Muscle layer of colon (tissue), 2 donors: ENCODE measurements around the gene SCUBE1.

Experiments used
- H3K27ac ChIP-seq: one replicate; pipeline ENCODE4 v1.7.0; 2013; ENCODE audit warnings: low read depth, mild to moderate bottlenecking, low read length, moderate library complexity
- H3K27me3 ChIP-seq, 2 donors: one replicate each; pipeline ENCODE4 v1.7.0; 2013; ENCODE audit warnings: low read length in 2 of 2, mild to moderate bottlenecking in 2 of 2; ENCODE audit not compliant: insufficient read depth in 2 of 2, control insufficient read depth in 1 of 2
- H3K36me3 ChIP-seq: one replicate; pipeline ENCODE4 v1.7.0; 2013; ENCODE audit warnings: mild to moderate bottlenecking, low read length; ENCODE audit not compliant: insufficient read depth
- H3K4me1 ChIP-seq: one replicate; pipeline ENCODE4 v1.7.0; 2013; ENCODE audit warnings: mild to moderate bottlenecking, low read length; ENCODE audit not compliant: insufficient read depth
- H3K4me3 ChIP-seq, 2 donors: one replicate each; pipeline ENCODE4 v1.7.0; 2013; ENCODE audit warnings: low read length in 2 of 2, low read depth in 1 of 2, mild to moderate bottlenecking in 1 of 2, moderate library complexity in 1 of 2
- H3K9ac ChIP-seq: one replicate; pipeline ENCODE4 v1.7.0; 2013; ENCODE audit warnings: low read length
- H3K9me3 ChIP-seq: one replicate; pipeline ENCODE4 v1.7.0; 2013; ENCODE audit warnings: mild to moderate bottlenecking, low read length
- donor health status: abdominal sarcoma.
- donor health status: Adenocarcinoma of cecum.

Gene SCUBE1

DNA sequence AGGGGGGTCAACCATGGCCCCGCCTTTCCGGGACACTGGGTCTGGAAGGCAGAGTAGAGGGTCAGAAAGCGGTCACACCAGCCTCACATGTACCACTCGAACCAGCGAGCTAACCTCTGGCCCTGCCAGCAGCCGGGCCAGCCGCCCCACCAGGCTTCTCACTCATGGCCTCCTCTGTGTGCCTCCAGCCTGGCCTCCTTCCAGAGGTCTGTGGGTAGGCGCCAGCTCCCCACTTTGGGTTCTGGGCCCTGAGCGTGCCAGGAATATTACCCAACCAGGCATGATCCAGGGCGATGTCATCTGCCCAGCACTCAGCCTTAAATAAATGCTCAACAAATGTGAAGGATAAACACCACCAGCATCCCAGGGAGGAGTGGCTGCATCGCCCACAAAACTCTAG lies 5.8 kb downstream of the SCUBE1 start:
- Histone ChIP-seq H3K27ac (no peak overlapping the region), H3K9ac (no peak overlapping the region), H3K4me1 (peaks cover 12% of the 10 kb centered on the region), H3K9me3 (no peaks in the 10 kb centered on the region), H3K36me3 (no peaks in the 10 kb centered on the region), H3K4me3 (no peak overlapping the region), H3K27me3 (peaks cover 14 to 16% of the 10 kb centered on the region in 2 donors)

GRCh38 chr22:43334378-43334777 lies 8.8 kb downstream of the SCUBE1 start:
- Histone ChIP-seq H3K4me3 (no peak overlapping the region), H3K4me1 (peaks cover 12% of the 10 kb centered on the region), H3K27ac (no peak overlapping the region), H3K36me3 (no peaks in the 10 kb centered on the region), H3K9me3 (no peaks in the 10 kb centered on the region), H3K9ac (no peak overlapping the region), H3K27me3 (no peaks in the 10 kb centered on the region)

- Histone ChIP-seq H3K9ac (no peak overlapping the region), H3K4me1 (peaks cover 12% of the 10 kb centered on the region), H3K4me3 (no peak overlapping the region), H3K9me3 (no peaks in the 10 kb centered on the region), H3K27me3 (no peaks in the 10 kb centered on the region), H3K36me3 (no peaks in the 10 kb centered on the region), H3K27ac (no peak overlapping the region)
These were observed 9.2 kb downstream of the SCUBE1 start for GRCh38 chr22:43333978-43334377.

DNA sequence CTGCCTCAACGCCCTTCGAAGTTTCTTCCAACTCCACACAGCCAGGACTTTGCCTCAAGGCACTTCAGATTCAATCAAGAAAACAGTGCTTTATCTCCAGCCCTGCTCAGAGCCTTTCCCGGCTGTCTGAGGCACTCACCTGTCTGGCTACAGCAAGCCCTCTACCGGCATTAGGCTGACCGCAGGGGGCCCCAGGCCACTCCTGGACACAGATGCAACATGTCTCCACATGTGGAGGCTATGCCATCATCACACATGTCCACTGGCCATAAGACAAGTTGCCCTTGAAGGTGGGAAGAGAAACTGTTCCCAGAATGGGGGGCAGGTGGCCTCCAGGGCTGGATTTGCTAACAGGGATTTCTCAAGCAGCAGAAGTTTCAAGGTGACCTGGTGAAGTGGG lies 10.0 kb downstream of the SCUBE1 start:
- H3K36me3 ChIP-seq = no peaks in the 10 kb centered on the region
- H3K4me1 ChIP-seq = peaks cover 10% of the 10 kb centered on the region
- H3K9ac ChIP-seq = no peak overlapping the region
- H3K27ac ChIP-seq = no peak overlapping the region
- H3K4me3 ChIP-seq = no peak overlapping the region
- no peaks in the 10 kb centered on the region for H3K9me3 ChIP-seq
- no peaks in the 10 kb centered on the region for H3K27me3 ChIP-seq

DNA sequence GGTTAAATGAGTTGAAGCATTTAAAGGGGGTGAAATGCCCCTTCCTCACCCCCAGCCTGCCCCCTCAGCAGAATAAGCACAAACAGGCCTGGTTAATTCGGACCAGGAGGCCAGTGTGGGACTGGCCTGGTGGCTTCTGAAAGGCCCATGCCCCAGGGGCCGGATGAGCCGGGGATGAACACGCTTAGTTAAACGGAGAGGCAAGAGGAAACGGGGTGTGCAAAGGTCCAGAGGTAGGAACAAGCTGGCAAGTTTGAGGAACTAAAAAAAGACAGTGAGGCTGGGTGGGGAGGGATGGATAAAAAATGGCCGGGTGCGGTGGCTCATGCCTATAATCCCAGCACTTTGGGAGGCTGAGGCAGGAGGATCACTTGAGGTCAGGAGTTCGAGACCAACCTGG lies 11.5 kb downstream of the SCUBE1 start:
- no peaks in the 10 kb centered on the region for H3K4me1 ChIP-seq
- no peaks in the 10 kb centered on the region for H3K36me3 ChIP-seq

GRCh38 chr22:43331069-43331451 lies 12.1 kb downstream of the SCUBE1 start:
- no peaks in the 10 kb centered on the region for H3K36me3 ChIP-seq
- H3K27ac ChIP-seq = no peak overlapping the region
- H3K9me3 ChIP-seq = no peaks in the 10 kb centered on the region
- H3K4me1 ChIP-seq = no peaks in the 10 kb centered on the region
- no peak overlapping the region for H3K4me3 ChIP-seq
- no peak overlapping the region for H3K9ac ChIP-seq
- peaks cover 0 to 4% of the 10 kb centered on the region in 2 donors for H3K27me3 ChIP-seq

More for the DNA sequence above, 11.5 kb downstream of the SCUBE1 start:
- Histone ChIP-seq H3K27me3 (peaks cover 0 to 4% of the 10 kb centered on the region in 2 donors), H3K4me3 (no peak overlapping the region), H3K9ac (no peak overlapping the region), H3K9me3 (no peaks in the 10 kb centered on the region), H3K27ac (no peak overlapping the region)

- Histone ChIP-seq H3K27ac (no peak overlapping the region), H3K4me3 (no peak overlapping the region), H3K9me3 (no peaks in the 10 kb centered on the region), H3K4me1 (no peaks in the 10 kb centered on the region), H3K27me3 (peaks cover 0 to 4% of the 10 kb centered on the region in 2 donors), H3K36me3 (no peaks in the 10 kb centered on the region), H3K9ac (no peak overlapping the region)
These were observed 12.7 kb downstream of the SCUBE1 start for GRCh38 chr22:43330178-43331068.

GRCh38 chr22:43329061-43329460 lies 14.1 kb downstream of the SCUBE1 start:
- Histone ChIP-seq H3K4me3 (no peak overlapping the region), H3K9me3 (no peaks in the 10 kb centered on the region), H3K4me1 (no peaks in the 10 kb centered on the region), H3K36me3 (no peaks in the 10 kb centered on the region), H3K9ac (no peak overlapping the region), H3K27me3 (peaks cover 0 to 4% of the 10 kb centered on the region in 2 donors), H3K27ac (no peak overlapping the region)

- Histone ChIP-seq H3K4me1 (no peaks in the 10 kb centered on the region), H3K27ac (no peak overlapping the region), H3K27me3 (peaks cover 0 to 4% of the 10 kb centered on the region in 2 donors), H3K4me3 (no peak overlapping the region), H3K36me3 (no peaks in the 10 kb centered on the region), H3K9me3 (no peaks in the 10 kb centered on the region), H3K9ac (no peak overlapping the region)
These were observed 16.1 kb downstream of the SCUBE1 start for GRCh38 chr22:43327157-43327438.

GRCh38 chr22:43326331-43327156 lies 16.6 kb downstream of the SCUBE1 start:
- Histone ChIP-seq H3K27me3 (peaks cover 0 to 4% of the 10 kb centered on the region in 2 donors), H3K4me3 (no peak overlapping the region), H3K9me3 (no peaks in the 10 kb centered on the region), H3K36me3 (no peaks in the 10 kb centered on the region), H3K9ac (no peak overlapping the region), H3K27ac (no peak overlapping the region), H3K4me1 (no peaks in the 10 kb centered on the region)

- H3K27me3 ChIP-seq = peaks cover 0 to 4% of the 10 kb centered on the region in 2 donors
These were observed 18.0 kb downstream of the SCUBE1 start for GRCh38 chr22:43325176-43325575.

More at GRCh38 chr22:43325176-43325575, 18.0 kb downstream of the SCUBE1 start:
- Histone ChIP-seq H3K27ac (no peak overlapping the region), H3K9me3 (no peaks in the 10 kb centered on the region), H3K36me3 (no peaks in the 10 kb centered on the region), H3K9ac (no peak overlapping the region), H3K4me1 (peaks cover under 1% of the 10 kb centered on the region), H3K4me3 (no peak overlapping the region)
